ENCODE measurements around the gene EZR.

Gene EZR

GRCh38 chr6:158775832-158776231 lies 43.3 kb downstream of the EZR start:
- DNase-seq (ENCODE audit: low read depth), result no peak

- DNase-seq (ENCODE audit: low read depth), result no peak
Measured at GRCh38 chr6:158774717-158775449, 44.3 kb downstream of the EZR start.

- no peak for DNase-seq (ENCODE audit: low read depth)
Measured at GRCh38 chr6:158773581-158774449, 45.4 kb downstream of the EZR start.

GRCh38 chr6:158772851-158773371 lies 46.3 kb downstream of the EZR start:
- DNase-seq (ENCODE audit: low read depth), result no peak

GRCh38 chr6:158772172-158772571 lies 47.0 kb downstream of the EZR start:
- no peak for DNase-seq (ENCODE audit: low read depth)

- DNase-seq (ENCODE audit: low read depth), result no peak
Measured at GRCh38 chr6:158771399-158772152, 47.6 kb downstream of the EZR start.

GRCh38 chr6:158770533-158771330 lies 48.4 kb downstream of the EZR start:
- no peak for DNase-seq (ENCODE audit: low read depth)

- no peak for DNase-seq (ENCODE audit: low read depth)
Measured at GRCh38 chr6:158769771-158770432, 49.3 kb downstream of the EZR start.

- DNase-seq (ENCODE audit: low read depth), result no peak
Measured at GRCh38 chr6:158769234-158769770, 49.9 kb downstream of the EZR start.

GRCh38 chr6:158768436-158768835 lies 50.7 kb downstream of the EZR start:
- DNase-seq (ENCODE audit: low read depth), result no peak

GRCh38 chr6:158767709-158768108 lies 51.5 kb downstream of the EZR start:
- DNase-seq (ENCODE audit: low read depth), result no peak

- no peak for DNase-seq (ENCODE audit: low read depth)
Measured at GRCh38 chr6:158766621-158767455, 52.3 kb downstream of the EZR start.

- no peak for DNase-seq (ENCODE audit: low read depth)
Measured at GRCh38 chr6:158765499-158766068, 53.6 kb downstream of the EZR start.

GRCh38 chr6:158764926-158765325 lies 54.2 kb downstream of the EZR start:
- no peak for DNase-seq (ENCODE audit: low read depth)

GRCh38 chr6:158764183-158764849 lies 54.9 kb downstream of the EZR start:
- DNase-seq (ENCODE audit: low read depth), result no peak

- DNase-seq (ENCODE audit: low read depth), result no peak
Measured at GRCh38 chr6:158763434-158764182, 55.6 kb downstream of the EZR start.

GRCh38 chr6:158762787-158763433 lies 56.3 kb downstream of the EZR start:
- peak; percentile 30 for DNase-seq (ENCODE audit: low read depth)

GRCh38 chr6:158761746-158762145 lies 57.4 kb downstream of the EZR start:
- DNase-seq (ENCODE audit: low read depth), result no peak

Measured in stromal cell of bone marrow (primary cell).